Activated naive CD4-positive, alpha-beta T cell treated with Interleukin-2 at 50 U/mL for 16 hours (primary cell): ENCODE measurements around the gene CAMK1D.
"Not testable (repeated sequence)": the region's sequence is repeated elsewhere in the genome, so short reads cannot be mapped to it uniquely, and the experiment has no call there.

ENCODE experiments used
- DNase-seq: peaks from one replicate; pipeline ENCODE4 v3.0.0-alpha.2; 2020

CAMK1D gene

DNA sequence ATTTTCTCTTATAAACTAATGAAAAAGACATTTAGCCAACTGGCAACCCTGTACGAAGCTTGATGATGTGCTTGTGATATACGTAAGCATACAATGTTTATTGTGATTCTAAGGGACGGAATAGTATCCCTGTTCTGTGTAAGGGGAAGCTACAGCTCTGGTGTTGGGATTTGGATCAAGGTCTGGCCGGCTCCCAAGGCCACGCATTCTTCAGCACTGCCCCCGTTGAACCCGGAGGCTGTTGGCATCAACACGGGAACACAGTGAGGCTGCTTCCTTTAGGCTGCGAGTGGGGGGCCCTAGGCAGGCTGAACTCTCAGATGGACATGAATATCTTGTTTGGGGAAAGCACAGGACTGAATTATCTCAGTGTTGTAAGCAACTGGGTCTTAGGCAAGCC lies 180.6 kb downstream of the CAMK1D start:
- DNase-seq, result no peak

DNA sequence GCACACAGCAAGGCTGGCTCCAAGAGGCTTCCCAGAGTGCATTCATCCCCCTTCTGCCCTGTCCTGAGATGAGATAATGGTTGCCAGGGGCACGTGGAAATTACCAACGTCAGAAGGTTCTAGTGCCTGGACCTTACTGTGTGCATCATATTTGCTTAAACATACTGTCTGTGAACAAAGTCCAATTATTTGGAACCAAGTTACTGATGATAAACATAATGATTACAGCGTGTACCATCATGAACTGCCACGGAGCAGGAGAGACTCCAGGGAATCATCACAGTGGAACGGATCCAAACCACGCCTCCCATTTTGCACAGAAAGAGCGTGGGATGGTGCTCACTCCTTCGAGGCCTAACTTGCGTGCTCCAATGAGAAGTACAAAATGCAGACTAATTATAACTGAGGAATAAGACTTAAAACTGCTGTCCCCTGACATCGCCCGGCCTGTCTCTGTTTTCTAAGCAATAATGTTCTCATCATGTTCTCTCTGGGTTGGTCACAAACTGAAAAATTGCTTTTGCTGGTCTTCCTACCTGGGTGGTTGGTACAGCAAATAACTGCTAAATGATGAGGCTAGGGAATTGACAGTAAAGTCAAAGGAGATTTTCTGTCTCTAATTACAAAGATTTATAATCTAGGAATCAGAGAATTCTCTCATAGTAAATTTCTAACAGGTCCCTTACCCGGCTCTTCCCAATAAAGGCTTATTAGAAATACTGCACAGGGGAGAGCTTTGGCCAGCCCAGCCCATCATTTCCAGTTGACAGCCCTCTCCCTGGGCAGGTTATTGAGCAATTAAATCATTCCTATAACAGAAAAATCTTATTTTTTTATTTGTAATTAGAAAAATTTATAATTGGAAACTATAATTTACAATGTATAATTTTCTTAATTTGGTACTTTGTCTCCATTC lies 182.2 kb downstream of the CAMK1D start:
- no peak for DNase-seq

DNA sequence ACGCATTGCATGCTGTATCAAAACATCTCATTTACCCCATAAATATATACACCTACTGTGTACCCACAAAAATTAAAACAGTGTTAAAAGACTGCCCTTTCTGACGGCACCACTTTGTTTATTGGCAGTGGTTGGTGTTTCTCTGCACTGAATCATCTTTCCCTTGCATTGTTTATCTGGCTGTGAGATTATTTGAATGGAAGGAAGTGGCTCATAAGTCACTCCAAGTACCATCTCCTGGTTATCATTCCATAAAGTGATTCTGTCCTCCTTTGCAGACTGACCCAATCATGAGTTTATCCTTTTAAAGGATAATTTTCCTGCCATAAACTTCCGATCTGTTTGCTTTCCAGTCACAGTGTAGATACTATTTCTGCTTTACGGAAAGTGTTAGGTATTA lies 183.8 kb downstream of the CAMK1D start:
- no peak for DNase-seq

DNA sequence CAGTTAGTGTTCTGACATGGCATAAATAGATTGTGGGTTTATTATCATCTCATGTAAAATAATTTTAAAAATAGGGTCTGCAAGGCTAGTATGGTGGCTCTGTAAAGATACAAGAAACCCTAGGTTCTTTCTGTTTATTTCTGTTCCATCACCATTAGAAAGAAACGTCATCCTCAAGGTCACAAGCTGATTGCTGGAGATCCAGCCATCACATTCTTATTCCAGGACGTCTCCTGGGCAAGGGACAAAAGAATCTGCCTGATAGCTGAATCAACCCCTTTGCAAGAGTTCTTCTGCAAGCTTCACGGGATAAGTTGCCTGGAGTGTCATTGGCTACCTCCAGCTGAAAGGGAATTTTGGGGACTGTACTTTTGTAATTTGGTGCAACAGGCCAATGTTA lies 184.4 kb downstream of the CAMK1D start:
- no peak for DNase-seq

DNA sequence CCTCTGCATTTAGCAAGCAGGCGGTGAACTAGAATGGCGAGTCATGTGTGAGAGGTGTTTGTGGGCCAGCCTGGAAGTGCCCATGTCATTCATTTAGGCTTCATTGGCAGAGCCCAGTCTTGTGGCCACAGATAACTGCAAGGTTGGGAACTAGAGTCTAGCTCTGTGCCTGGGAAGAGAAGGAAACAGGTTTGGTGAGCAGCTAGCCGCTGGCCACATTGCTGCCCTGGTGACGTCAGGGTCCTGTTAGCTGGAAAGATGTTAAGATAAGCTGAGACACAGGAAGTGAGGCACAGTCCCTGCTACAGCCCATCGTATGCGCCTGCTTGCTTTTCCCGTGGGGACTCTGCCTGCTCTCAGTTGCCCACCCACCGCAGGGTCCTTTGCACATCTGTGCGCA lies 185.5 kb downstream of the CAMK1D start:
- DNase-seq, result no peak

DNA sequence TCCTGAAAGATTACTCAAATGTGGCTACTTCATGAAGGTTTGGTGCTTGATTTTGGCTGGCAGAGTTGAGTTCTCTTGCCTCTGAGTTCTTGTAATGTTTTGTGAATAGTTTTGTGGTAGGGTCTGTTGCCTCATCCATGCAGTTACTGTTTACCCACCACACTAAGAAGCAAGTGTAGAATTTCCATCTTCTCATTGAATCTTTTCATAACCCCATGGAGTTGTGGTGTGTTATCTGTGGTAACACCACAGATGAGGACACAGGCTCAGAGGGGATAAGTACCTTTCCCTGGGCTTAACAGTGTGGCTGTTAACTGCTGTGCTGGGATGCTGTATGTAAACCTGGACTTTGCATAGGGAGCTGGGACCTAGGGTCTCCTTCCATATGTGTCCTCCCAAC lies 186.3 kb downstream of the CAMK1D start:
- no peak for DNase-seq

DNA sequence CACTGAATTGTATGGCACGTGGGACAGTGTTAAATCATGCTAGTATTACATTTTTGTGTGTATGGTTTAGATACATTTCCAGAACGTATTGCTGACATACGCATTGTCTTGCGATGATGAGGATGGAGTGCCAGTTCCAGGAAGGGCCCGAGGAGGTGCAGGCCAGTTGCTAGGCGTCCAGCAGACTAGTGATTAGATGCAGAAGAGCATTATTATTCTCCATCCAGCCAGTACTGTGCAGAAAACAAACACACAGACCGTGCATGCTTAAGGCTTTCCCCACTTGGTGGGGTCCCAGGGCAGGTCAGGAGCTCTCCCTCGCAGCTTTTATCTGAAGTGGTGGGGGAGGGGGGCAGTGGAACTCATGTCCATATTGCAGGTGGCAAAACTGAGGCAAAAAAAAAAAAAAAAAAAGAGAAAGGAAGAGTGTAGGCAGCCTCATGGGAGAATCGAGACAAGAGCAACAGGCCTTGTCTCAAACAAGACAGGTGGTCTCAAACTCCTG lies 189.2 kb downstream of the CAMK1D start:
- DNase-seq, result no peak

DNA sequence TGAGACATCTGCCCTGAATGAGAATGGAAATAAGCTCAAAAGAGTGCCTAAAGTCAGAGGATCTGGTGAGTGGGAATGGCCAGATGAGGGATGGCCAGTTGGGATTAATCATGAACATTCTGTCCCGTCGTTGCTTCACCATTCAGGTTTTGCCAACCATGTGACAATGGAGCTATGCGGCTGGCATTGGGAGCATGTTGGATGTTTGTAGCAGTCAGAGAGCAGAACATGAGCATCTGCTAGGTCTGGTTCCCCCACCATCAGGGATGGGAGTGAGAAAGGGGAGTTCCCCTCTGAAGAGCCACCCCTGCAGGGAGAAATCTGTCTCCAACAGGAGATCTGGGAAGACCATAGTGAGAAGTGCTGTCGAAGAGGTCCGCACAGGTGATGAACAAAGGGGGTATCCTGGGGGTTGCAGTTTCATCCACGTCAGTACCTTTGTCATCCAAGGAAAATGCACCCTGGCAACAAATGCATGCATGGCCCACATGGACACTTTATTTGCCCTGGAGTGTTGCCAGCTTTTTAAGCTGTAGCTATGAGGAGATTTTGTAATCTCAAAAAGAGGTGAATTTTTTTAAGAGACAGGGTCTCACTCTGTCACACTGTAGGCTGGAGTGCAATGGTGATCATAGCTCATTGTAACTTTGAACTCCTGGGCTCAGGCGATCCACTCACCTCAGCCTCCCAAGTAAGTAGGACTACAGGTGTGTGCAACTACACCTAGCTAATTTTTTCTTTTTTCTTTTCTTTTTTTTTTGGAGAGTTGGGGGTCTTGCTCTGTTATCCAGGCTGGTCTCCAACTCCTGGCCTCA lies 190.2 kb downstream of the CAMK1D start:
- DNase-seq, result no peak

DNA sequence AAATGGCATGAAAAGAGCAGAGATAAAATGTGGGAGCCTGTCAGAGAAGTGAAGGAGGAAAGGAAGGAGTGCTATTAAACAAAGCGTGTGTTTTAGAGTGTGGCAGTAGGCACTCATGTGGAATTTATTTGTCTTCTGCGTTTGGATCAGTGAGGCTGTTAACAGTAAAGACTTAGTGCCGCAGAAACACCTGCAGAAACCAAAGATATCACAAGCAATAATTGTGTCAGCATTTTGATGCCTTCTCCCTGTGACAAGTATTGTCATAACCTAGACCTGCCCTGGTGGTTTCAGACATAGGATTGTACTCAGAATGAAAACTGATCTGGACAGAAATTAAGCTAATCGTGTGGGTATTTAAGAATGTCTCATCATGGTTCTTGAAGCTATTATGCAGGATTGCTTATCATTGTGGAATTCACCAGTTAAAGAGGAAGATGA lies 191.0 kb downstream of the CAMK1D start:
- no peak for DNase-seq

DNA sequence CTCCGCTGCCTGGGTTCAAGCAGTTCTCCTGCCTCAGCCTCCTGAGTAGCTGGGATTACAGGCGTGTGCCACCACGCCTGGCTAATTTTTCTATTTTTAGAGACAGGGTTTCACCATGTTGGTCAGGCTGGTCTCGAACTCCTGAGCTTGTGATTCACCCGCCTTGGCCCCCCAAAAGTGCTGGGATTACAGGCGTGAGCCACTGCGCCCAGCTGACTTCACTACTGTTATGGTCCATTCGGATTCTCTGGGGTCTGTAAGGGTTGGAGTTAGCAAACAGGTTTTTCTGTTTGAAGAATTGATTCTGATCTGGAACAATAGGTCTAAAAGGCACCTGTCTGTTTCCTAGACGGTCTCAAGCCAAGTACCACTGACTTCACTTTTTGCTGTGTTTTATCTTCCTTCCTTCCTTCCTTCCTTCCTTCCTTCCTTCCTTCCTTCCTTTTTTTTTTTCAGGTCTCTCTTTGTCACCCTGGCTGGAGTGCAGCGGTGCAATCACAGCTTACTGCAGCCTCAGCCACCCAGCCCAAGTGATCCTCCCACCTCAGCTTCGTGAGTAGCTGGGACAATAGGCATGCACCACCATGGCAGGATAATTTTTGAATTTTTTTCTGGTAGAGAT lies 192.2 kb downstream of the CAMK1D start:
- no peak for DNase-seq

DNA sequence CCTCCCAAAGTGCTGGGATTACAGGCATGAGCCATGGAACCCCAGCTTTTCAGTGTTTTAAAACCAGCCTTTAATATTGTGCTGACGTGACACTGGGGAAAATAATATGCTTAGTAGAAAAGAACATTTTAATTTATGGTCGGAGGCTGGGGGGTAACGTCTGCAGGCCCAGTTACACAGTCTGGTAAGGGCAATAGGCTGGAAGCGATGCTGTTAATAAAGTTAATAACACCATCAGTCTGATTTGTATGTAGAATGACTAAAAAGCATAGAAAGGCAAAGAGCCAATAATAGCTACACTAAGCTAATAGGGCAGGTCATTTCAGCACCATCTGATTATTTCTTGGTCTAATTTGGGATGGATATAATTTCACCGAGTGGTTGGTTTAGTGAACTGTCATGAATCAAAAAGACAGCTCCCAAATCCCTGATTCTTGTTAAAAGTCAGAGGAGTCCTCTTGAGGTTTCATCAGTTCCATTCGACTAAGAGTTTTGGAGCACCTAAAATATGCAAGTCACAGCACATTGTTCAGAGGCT lies 192.9 kb downstream of the CAMK1D start:
- DNase-seq, result no peak

DNA sequence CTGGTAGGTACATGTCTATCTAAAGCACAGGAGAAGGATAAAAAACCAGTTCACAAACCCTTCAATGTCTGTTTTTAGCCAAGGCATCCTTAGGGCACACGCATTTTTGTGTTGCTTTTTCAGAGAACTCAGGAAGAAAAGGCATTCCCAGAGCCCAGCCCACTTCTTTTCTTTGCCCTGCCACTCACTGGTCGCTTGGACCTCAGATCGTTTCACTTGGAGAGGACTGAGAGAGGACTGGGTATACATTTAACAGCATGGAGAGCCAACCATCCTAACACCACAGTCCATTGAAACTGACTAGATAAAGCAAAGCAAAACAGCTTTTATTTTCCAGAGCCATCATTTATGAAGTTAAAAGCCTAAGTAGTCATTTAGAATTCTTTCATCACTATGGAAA lies 194.2 kb downstream of the CAMK1D start:
- DNase-seq, result no peak

DNA sequence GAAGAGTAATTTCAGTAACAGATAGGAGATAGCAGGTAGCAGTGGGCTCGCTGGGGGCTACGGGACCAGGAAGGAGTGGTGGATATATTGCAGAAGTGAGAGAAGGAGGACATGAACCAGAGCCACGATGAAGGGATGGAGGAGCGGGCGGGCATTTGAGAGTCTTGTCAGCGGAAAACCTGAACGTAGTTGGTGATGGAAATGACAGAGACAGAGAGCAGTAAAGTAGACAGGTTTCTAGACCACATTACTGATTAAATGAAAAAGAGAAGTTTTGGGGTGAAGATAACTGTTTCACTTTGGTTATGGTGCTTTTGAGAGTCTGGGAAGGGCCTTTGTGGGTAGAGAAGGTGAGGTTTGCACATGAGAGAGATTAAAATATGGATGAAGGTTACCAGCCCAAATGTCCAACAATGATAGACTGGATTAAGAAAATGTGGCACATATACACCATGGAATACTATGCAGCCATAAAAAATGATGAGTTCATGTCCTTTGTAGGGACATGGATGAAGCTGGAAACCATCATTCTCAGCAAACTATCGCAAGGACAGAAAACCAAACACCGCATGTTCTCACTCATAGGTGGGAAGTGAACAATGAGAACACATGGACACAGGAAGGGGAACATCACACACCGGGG lies 196.9 kb downstream of the CAMK1D start:
- DNase-seq, result not testable (repeated sequence)

DNA sequence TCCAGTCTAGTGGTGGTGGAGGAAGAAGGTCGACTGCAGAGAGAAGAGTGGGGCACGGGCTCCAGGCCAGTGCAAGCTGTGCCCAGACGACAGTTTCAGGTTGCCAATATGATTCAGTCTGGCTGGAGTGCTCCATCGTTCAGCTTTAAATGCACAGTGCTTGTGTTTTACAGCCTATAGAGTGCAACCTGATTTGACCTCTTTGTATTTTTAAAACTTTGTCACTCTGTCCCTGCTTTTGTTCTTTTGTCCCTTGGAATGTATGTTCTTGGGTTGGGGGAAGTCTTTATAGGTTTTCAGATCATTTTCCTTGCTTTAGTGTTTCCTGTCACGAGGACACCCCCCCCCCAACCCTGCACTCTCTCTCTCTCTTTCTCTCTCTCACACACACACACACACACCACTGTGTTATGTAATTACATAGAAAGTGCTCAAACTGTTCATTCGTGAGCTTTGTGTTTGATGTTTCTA lies 198.0 kb downstream of the CAMK1D start:
- no peak for DNase-seq

DNA sequence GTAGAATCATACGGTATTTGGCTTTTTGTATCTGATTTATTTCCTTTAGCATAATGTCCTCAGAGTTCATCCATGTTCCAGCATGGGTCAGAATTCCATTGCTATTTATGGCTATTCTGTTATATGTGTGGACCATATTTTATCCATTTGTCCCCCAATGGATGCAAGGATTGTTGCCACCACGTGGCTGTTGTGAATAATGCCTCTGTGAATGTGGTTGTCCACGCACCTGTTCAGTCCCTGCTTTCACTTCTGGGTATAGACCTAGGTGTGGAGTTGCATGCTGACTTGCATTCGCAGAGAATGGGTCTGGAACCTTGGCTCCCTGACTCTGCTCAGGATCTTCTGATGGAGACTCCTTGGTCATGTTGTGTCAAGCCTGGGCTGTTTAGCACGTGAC lies 199.9 kb downstream of the CAMK1D start:
- no peak for DNase-seq

DNA sequence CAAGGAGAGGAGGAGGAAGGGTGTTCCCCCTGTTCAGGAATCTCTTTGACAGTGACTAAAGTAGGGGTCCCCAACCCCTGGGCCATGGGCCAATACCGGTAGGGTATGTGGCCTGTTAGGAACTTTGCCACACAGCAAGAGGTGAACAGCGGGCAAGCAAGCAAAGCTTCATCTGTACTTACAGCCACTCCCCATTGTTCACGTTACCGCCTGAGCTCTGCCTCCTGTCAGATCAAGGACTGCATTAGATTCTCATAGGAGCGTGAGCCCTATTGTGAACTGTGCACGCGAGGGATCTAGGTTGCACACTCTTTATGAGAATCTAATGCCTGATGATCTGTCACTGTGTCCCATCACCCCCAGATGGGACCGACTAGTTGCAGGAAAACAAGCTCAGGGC lies 201.6 kb downstream of the CAMK1D start:
- no peak for DNase-seq

DNA sequence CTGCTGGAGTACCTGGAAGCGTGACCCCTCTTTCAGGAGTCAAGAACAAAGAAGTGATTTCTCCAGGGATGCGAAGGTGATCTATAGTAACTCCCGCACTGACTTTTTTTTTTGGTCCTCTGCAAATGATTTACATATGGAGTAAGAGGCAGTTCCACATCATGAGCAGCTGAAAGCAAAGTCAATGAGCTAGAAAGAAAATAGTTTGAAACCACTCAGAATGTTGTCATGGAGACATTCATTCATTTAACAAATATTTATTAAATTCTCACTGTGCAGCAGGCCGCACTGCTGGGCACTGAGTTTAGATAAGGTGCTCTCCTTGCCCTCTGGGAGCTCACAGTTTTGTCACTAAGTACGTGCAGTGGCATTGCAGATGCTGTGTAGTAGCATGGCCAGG lies 206.7 kb downstream of the CAMK1D start:
- DNase-seq, result no peak

DNA sequence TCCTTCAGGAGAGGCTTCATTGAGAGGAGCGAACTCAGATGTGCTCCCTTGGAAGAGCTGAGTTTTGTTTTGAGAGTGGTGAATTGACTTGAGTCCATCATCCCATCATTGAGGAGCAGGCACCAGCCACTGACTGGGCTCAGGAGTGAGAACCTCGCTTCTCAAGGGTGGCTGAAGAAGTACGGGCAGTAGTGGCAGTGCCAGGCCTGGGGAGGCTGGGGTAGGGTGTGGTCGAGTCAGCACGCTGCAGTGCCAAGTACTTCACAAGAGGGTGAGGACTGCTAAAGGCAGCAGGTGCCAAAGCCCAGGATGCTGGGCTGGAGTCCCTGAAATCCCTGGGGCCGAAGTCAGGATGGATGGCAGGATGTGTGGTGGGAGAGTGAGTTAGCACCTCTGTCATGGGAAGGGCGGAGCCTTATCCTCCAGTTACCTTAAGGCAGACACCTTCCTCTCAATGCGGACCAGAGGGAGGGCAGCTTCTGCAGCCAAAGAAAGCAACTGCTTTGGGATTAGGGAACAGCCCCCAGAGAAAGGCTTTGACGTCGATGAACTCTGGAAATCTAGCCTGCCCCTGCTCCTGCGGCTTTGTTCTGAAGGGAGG lies 210.3 kb downstream of the CAMK1D start:
- no peak for DNase-seq

DNA sequence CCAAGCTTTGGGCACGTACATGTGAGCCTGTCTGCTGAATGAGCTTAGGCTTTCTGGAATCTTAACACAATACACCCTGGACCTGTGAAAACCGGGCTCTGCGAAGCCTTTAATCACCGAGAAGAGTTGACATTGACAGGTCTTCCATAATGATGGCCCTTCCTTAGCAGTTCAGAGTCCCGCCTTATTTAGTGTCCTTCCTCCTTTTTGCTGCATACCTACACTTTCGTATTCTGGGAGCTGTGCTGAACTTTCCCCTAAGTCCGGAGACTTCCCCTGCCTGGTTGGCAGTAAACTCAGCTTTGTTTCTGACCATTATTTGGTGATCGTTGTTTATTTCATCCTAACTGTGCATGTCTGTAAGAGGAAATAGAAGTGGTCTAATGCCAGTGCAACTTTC lies 212.0 kb downstream of the CAMK1D start:
- no peak for DNase-seq

DNA sequence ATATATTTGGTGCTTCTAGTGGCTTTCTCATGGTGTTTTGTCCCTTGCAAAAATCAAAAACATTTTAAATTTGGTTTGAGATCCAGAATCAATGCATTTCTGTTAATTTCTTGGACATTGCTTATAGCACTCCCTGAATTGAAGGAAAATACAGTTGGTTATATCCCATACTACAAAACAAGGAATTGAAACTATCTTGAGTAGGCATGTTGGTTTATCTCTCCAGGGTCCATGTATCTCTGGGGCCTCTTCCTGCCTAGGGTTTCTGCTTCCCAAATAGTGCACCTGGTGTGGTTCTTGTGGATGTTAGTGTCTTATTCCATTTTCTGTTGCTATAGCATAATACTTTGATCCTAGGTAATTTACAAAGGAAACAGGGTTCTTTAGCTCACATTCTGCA lies 212.4 kb downstream of the CAMK1D start:
- DNase-seq, result no peak

DNA sequence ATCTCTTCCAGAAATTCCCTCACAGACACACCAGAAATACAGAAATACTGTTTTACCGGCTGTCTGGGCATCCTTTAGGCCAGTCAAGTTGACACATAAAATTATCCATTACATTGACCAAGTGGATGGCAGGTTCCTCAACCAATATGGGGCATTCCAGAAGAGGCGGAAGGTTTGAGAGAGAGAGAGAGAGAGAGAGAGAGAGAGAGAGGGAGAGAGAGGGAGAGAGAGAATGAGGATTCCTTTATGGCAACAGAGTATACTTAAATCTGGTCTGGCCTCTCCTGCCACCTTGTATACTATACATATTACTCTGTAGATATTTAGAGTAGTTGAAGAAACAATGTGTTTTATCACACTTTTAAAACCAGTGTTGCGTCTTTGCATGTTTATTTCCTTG lies 214.1 kb downstream of the CAMK1D start:
- DNase-seq, result no peak

DNA sequence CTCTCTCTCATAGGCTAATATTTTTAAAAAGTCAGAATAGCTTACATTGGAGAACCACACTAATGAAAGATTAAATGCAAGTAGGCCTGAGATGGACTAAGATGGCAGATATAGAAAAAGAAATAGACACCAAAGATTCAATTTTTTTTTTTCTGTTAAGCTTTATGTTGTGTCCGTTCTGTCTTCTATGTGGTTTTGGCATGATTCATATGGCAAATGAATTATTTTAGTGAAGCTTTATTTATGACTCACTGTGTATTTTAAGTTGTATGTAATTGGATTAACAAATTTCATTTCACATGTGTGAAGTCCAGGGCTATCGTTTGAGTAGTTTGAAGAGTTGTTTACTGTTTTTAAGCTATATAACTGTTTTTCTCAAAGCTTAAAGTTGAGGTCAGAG lies 214.8 kb downstream of the CAMK1D start:
- DNase-seq, result no peak
